Suprapubic skin (tissue), 4 donors: ENCODE results near the gene PCK2.

ENCODE experiments used
- POLR2A ChIP-seq, 2 donors: fragments of 450-650 bp; IDR thresholded peaks; one replicate each; pipeline ENCODE4 v1.6.1; 2017; ENCODE audit warnings: antibody characterized with exemption in 2 of 2, mild to moderate bottlenecking in 2 of 2, moderate library complexity in 2 of 2
- POLR2AphosphoS5 ChIP-seq, 3 donors: sonication (generic); formaldehyde crosslinking; IDR thresholded peaks; one replicate each; pipeline ENCODE4 v1.6.1; 2017; ENCODE audit warnings: antibody characterized with exemption in 3 of 3
- TF ChIP-seq, protein P1 (sequence below), 2 donors: fragments of 200-600 bp in 1 of 2; fragments of 450-650 bp in 1 of 2; sonication (generic) in 1 of 2; IDR thresholded peaks; one replicate each; pipeline ENCODE4 v1.5.1; 2016 to 2019; ENCODE audit warnings: antibody characterized with exemption in 2 of 2, mild to moderate bottlenecking in 1 of 2, moderate library complexity in 1 of 2

DNA sequence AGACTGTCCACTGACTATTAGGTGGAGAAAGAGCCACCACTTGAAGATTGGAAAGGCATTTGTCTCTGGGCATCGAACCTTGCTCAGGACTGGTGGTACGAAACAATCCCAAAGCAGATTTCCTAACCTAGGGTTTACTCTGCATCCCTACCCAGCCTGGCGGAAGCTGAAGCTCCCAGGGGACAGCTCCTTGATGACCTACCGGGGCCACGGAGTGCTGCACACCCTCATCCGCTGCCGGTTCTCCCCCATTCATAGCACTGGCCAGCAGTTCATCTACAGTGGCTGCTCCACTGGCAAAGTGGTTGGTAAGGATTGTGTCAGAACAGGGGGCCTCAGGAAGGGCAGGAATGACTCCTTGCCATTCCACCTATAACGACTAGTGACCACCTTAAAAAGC lies 27.1 kb downstream of the PCK2 start:
- TF ChIP-seq POLR2A (IDR thresholded peaks at IDR 0.05), result no peak
- TF ChIP-seq, protein P1, sequence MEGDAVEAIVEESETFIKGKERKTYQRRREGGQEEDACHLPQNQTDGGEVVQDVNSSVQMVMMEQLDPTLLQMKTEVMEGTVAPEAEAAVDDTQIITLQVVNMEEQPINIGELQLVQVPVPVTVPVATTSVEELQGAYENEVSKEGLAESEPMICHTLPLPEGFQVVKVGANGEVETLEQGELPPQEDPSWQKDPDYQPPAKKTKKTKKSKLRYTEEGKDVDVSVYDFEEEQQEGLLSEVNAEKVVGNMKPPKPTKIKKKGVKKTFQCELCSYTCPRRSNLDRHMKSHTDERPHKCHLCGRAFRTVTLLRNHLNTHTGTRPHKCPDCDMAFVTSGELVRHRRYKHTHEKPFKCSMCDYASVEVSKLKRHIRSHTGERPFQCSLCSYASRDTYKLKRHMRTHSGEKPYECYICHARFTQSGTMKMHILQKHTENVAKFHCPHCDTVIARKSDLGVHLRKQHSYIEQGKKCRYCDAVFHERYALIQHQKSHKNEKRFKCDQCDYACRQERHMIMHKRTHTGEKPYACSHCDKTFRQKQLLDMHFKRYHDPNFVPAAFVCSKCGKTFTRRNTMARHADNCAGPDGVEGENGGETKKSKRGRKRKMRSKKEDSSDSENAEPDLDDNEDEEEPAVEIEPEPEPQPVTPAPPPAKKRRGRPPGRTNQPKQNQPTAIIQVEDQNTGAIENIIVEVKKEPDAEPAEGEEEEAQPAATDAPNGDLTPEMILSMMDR (IDR thresholded peaks at IDR 0.05), result no peak
- no peak for TF ChIP-seq POLR2AphosphoS5 (IDR thresholded peaks at IDR 0.05)
